HG03139 (cell line): Measurements from ENCODE around the gene BICRA.
"Not testable (repeated sequence)": the region's sequence is repeated elsewhere in the genome, so short reads cannot be mapped to it uniquely, and the experiment has no call there.

Source experiments
- ATAC-seq: cut with Tn5 transposase; IDR thresholded peaks from one replicate; pipeline ENCODE4 v1.9.1; 2021; ENCODE audit not compliant: unreplicated experiment

The BICRA gene

GRCh38 chr19:47707135-47707925 is 98.4 kb downstream of the BICRA start:
- no peak for ATAC-seq

GRCh38 chr19:47711652-47712242 is 102.8 kb downstream of the BICRA start:
- ATAC-seq, result no peak

GRCh38 chr19:47713046-47714021 is 104.4 kb downstream of the BICRA start, which contains the start of gene EHD2:
TSS of gene EHD2 (plus strand) at chr19:47713422. CDS start at chr19:47716613, 3,191 bp downstream.
- ATAC-seq, result no peak

GRCh38 chr19:47714339-47714738 is 105.4 kb downstream of the BICRA start:
- no peak for ATAC-seq

GRCh38 chr19:47714855-47715254 is 105.9 kb downstream of the BICRA start:
- not testable (repeated sequence) for ATAC-seq

- ATAC-seq, result no peak
Observed at GRCh38 chr19:47716270-47716937, 107.5 kb downstream of the BICRA start.

- not testable (repeated sequence) for ATAC-seq
Observed at GRCh38 chr19:47718415-47719046, 109.6 kb downstream of the BICRA start.

GRCh38 chr19:47719047-47719859 is 110.3 kb downstream of the BICRA start:
- no peak for ATAC-seq

GRCh38 chr19:47720669-47721422 is 111.9 kb downstream of the BICRA start:
- no peak for ATAC-seq

GRCh38 chr19:47723581-47723940 is 114.6 kb downstream of the BICRA start:
- no peak for ATAC-seq

- ATAC-seq, result no peak
Observed at GRCh38 chr19:47725759-47726401, 116.9 kb downstream of the BICRA start.

GRCh38 chr19:47726467-47726866 is 117.5 kb downstream of the BICRA start:
- ATAC-seq, result no peak

GRCh38 chr19:47728295-47728694 is 119.4 kb downstream of the BICRA start:
- ATAC-seq, result not testable (repeated sequence)

- ATAC-seq, result no peak
Observed at GRCh38 chr19:47729468-47729798, 120.5 kb downstream of the BICRA start.

- no peak for ATAC-seq
Observed at GRCh38 chr19:47729799-47730520, 121.0 kb downstream of the BICRA start.

- ATAC-seq, result no peak
Observed at GRCh38 chr19:47730521-47730889, 121.6 kb downstream of the BICRA start.

GRCh38 chr19:47730910-47731309 is 122.0 kb downstream of the BICRA start:
- ATAC-seq, result no peak

- ATAC-seq, result no peak
Observed at GRCh38 chr19:47735131-47735530, 126.2 kb downstream of the BICRA start.
